Skeletal muscle satellite cell (primary cell): ENCODE measurements around the gene RASGEF1C.
"Not testable (repeated sequence)": the region's sequence is repeated elsewhere in the genome, so short reads cannot be mapped to it uniquely, and the experiment has no call there.

Source experiments
- H3K27me3 ChIP-seq: 2 replicates; pipeline ENCODE4 v1.7.0; 2013; ENCODE audit warnings: low read length; ENCODE audit not compliant: control insufficient read depth, insufficient read depth
- H3K36me3 ChIP-seq: 2 replicates; pipeline ENCODE4 v1.7.0; 2013; ENCODE audit warnings: mild to moderate bottlenecking, control low read depth, low read length; ENCODE audit not compliant: insufficient read depth
- H3K4me1 ChIP-seq: 2 replicates; pipeline ENCODE4 v1.7.0; 2013; ENCODE audit warnings: low read length; ENCODE audit not compliant: control insufficient read depth, insufficient read depth
- H3K4me2 ChIP-seq: 2 replicates; pipeline ENCODE4 v1.7.0; 2013; ENCODE audit warnings: mild to moderate bottlenecking, low read length
- H3K4me3 ChIP-seq: 2 replicates; pipeline ENCODE4 v1.7.0; 2013; ENCODE audit warnings: low read length
- H3K9ac ChIP-seq: 2 replicates; pipeline ENCODE4 v1.7.0; 2013; ENCODE audit warnings: mild to moderate bottlenecking, low read depth, low read length, moderate library complexity
- H3K9me3 ChIP-seq: replicated peaks from 2 replicates; pipeline ENCODE4 v1.7.0; 2013; ENCODE audit warnings: mild to moderate bottlenecking, control low read depth, low read length

Gene RASGEF1C

GRCh38 chr5:180210077-180210476, 1.1 kb upstream of the RASGEF1C start:
- peaks cover 18% of the 10 kb centered on the region for H3K27me3 ChIP-seq
- H3K36me3 ChIP-seq, H3K4me2 ChIP-seq, H3K9me3 ChIP-seq, H3K4me3 ChIP-seq, H3K9ac ChIP-seq, H3K4me1 ChIP-seq: not testable (repeated sequence)

GRCh38 chr5:180208435-180209081, 453 bp downstream of the RASGEF1C start:
- H3K27me3 ChIP-seq: peaks cover 18% of the 10 kb centered on the region
- no peaks in the 10 kb centered on the region for H3K9me3 ChIP-seq
- peak overlapping the region; percentile 76 for H3K4me2 ChIP-seq
- peaks cover 3% of the 10 kb centered on the region for H3K4me1 ChIP-seq
- H3K4me3 ChIP-seq: peak overlapping the region; percentile 54
- no peaks in the 10 kb centered on the region for H3K36me3 ChIP-seq
- no peak overlapping the region for H3K9ac ChIP-seq

GRCh38 chr5:180208038-180208434, 975 bp downstream of the RASGEF1C start:
- Histone ChIP-seq H3K9me3 (no peaks in the 10 kb centered on the region), H3K4me3 (peak overlapping the region; percentile 54), H3K9ac (no peak overlapping the region), H3K36me3 (no peaks in the 10 kb centered on the region), H3K27me3 (peaks cover 18% of the 10 kb centered on the region), H3K4me2 (peak overlapping the region; percentile 76), H3K4me1 (peaks cover 3% of the 10 kb centered on the region)

GRCh38 chr5:180207593-180207992, 1.4 kb downstream of the RASGEF1C start:
- Histone ChIP-seq H3K27me3 (peaks cover 18% of the 10 kb centered on the region), H3K36me3 (no peaks in the 10 kb centered on the region), H3K4me1 (peaks cover 3% of the 10 kb centered on the region), H3K9me3 (no peaks in the 10 kb centered on the region), H3K4me3 (no peak overlapping the region), H3K4me2 (no peak overlapping the region), H3K9ac (no peak overlapping the region)

GRCh38 chr5:180206993-180207392, 2.0 kb downstream of the RASGEF1C start:
- Histone ChIP-seq H3K4me3 (no peak overlapping the region), H3K9ac (no peak overlapping the region), H3K4me2 (no peak overlapping the region), H3K27me3 (peaks cover 13% of the 10 kb centered on the region), H3K4me1 (peaks cover 3% of the 10 kb centered on the region), H3K9me3 (no peaks in the 10 kb centered on the region), H3K36me3 (no peaks in the 10 kb centered on the region)

- Histone ChIP-seq H3K9ac (no peak overlapping the region), H3K4me2 (no peak overlapping the region), H3K4me3 (no peak overlapping the region), H3K9me3 (no peaks in the 10 kb centered on the region), H3K4me1 (peaks cover 3% of the 10 kb centered on the region), H3K36me3 (no peaks in the 10 kb centered on the region), H3K27me3 (peaks cover 10% of the 10 kb centered on the region)
Measured at GRCh38 chr5:180205916-180206315, 3.1 kb downstream of the RASGEF1C start.

GRCh38 chr5:180204276-180204819, 4.7 kb downstream of the RASGEF1C start:
- Histone ChIP-seq H3K4me1 (peaks cover 3% of the 10 kb centered on the region), H3K9me3 (no peaks in the 10 kb centered on the region), H3K27me3 (peaks cover 10% of the 10 kb centered on the region), H3K9ac (no peak overlapping the region), H3K36me3 (no peaks in the 10 kb centered on the region), H3K4me2 (no peak overlapping the region), H3K4me3 (no peak overlapping the region)

GRCh38 chr5:180202939-180203573, 6.0 kb downstream of the RASGEF1C start:
- no peaks in the 10 kb centered on the region for H3K9me3 ChIP-seq
- H3K4me1 ChIP-seq: no peaks in the 10 kb centered on the region
- H3K4me2 ChIP-seq: no peak overlapping the region
- H3K27me3 ChIP-seq: peaks cover 5% of the 10 kb centered on the region
- no peak overlapping the region for H3K4me3 ChIP-seq
- H3K36me3 ChIP-seq: no peaks in the 10 kb centered on the region
- no peak overlapping the region for H3K9ac ChIP-seq

- Histone ChIP-seq H3K9ac (no peak overlapping the region), H3K27me3 (peaks cover 3% of the 10 kb centered on the region), H3K4me3 (no peak overlapping the region), H3K9me3 (no peaks in the 10 kb centered on the region), H3K4me2 (no peak overlapping the region), H3K4me1 (no peaks in the 10 kb centered on the region), H3K36me3 (no peaks in the 10 kb centered on the region)
Measured at GRCh38 chr5:180201051-180201987, 7.7 kb downstream of the RASGEF1C start.

- Histone ChIP-seq H3K4me2 (no peak overlapping the region), H3K4me3 (no peak overlapping the region), H3K36me3 (no peaks in the 10 kb centered on the region), H3K4me1 (no peaks in the 10 kb centered on the region), H3K9ac (no peak overlapping the region), H3K9me3 (no peaks in the 10 kb centered on the region), H3K27me3 (peaks cover 3% of the 10 kb centered on the region)
Measured at GRCh38 chr5:180199390-180199789, 9.6 kb downstream of the RASGEF1C start.

- Histone ChIP-seq H3K36me3 (no peaks in the 10 kb centered on the region), H3K9ac (no peak overlapping the region), H3K4me1 (no peaks in the 10 kb centered on the region), H3K4me3 (no peak overlapping the region), H3K27me3 (peaks cover 3% of the 10 kb centered on the region), H3K9me3 (no peaks in the 10 kb centered on the region), H3K4me2 (no peak overlapping the region)
Measured at GRCh38 chr5:180198208-180198607, 10.8 kb downstream of the RASGEF1C start.
